NCI-H187 (cell line): ENCODE data around the gene HK3.

ENCODE experiments used
- DNase-seq, 2 experiments: peaks; one replicate each; lab custom pipeline; 2025; lab: John Stamatoyannopoulos, UW

HK3 gene

GRCh38 chr5:176849611-176850227, 49.4 kb downstream of the HK3 start:
- no peak for DNase-seq

DNA sequence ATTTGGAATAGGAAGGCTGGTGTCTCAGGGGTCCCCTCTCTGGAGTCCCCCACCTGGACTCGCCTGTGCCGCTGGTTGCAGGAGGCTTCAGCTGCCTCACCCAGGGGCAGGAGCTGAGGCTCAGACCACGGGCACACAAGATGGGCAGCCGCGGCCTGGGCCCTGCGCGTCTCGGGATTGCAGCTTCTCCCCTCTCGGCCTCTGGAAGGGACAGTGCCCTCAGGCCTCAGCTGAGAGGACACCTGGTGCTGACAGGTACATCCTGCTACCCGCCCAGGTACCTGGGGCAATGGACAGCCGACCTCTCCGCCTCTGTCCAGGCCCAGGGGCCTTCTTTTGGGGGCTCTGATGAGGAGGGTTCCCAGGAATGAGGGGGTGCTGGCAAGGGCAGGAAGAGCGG, 50.5 kb downstream of the HK3 start:
- DNase-seq: no peak

- DNase-seq: no peak
Observed at GRCh38 chr5:176847726-176848290, 51.3 kb downstream of the HK3 start.

DNA sequence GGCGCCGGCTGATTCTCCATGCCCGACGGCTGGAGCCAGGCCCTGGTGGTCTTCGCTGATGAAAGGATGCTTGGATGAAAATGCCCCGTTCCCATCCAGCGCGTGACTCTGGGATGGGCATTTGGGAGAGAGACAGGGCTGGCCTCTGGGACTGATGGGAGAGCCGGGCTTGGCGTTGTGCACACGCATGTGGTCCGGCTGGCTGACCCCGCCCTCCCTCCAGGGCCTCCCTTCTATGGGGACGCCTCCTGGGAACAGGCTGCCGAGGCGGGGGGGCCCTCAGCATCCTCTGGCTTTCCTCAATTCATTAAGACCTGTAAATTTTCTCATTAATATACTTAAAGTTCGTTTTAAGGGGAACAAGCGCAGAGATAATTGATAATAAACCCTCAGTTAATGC, 52.0 kb downstream of the HK3 start:
- no peak for DNase-seq

GRCh38 chr5:176846335-176847140, 52.6 kb downstream of the HK3 start:
- no peak for DNase-seq

GRCh38 chr5:176845392-176845713, 53.8 kb downstream of the HK3 start:
- DNase-seq: no peak

DNA sequence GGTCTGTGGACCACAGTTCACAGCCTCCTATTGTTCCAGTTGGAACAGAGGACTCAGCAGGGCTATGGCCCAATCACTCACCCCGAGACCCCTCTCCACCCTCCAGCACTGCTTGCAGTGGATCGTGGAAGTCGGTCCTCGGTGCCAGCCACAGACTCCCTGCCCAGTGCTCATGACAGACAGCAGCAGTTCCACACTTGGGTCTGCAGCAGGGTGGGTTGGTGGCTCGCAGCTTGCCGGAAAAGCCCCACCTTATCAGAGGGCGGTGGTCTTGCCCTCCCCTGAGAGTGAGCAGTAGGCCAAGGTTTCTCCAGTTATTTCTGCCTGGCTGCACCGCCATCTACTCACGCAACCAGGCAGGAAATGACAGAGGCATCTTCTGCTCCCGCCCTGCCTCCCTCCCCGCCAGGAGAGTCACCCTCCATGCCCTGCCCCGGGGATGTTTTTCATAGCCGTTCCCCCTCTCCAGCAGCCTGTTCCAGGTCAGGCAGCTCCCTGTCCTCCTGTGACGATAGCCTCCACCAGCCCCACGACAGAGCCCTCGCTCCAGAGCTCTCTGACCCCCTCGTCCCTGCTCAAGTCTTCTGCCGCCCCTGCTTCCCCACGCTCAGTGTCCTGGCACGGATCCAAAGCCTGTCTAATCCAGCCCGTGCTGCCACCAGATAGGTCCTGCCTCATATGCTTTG, 54.3 kb downstream of the HK3 start:
- no peak for DNase-seq

- no peak for DNase-seq
Observed at GRCh38 chr5:176844281-176844680, 54.9 kb downstream of the HK3 start.

GRCh38 chr5:176843673-176844072, 55.5 kb downstream of the HK3 start:
- no peak for DNase-seq

DNA sequence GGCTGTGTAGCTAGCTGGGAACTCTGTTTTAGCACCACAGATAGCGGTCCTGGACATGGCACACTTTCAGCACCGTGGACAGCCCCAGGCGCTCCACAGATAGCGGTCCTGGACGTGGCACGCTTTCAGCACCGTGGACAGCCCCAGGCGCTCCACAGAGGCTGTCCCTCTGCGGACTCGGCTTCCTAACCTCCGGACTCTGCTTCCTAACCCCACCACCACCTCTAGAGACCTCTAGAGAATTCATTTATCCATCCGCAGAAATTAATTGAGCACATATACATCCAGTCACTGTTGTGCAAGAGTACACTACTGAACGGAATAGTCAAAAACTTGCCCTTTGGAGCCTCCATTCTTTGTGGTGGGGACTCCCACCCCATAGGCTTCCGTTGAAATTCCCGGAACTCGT, 61.4 kb downstream of the HK3 start:
- DNase-seq: no peak

DNA sequence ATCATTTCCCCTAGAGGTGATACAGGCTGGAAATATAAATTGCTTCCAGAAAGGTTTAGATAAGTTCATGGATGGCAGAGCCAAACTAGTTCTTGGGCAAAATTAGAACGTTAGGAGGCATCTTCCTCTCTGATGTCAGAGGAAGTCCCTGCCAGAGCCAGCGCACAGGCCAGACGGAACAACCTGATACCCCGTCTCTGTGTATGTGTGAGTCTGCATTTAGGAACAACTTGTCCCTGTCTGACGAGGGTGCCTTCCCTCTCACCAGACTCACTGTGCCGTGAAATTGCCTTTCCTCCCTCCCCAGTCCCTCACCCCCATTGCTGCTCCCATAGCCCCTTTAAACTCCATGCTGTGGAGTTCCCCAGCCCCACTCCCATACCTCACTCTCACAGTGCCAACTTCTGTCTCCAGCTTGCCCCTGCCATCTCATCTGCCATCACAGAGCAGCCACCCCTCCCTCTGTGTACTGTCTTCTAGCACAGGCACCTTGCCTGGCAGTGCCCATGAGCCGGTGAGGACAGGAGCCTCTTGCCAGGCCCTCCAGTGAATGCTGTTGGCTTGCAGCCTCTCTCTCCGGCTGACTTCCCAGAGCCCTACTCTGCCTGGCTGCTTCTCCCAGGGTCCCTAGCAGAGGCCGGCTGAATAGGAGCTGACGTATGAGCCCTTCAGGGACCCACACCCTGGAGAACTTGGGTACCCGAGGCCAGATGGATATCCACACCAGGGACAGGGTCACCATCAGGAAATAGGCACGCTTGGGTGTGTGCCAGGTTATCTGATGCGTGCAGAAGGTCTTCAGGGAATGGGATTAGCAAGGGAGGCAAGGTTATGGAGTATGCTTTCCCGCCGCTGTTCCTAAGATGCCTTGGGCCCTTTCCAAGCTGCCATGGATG, 62.1 kb downstream of the HK3 start:
- DNase-seq: no peak

GRCh38 chr5:176835918-176836317, 63.2 kb downstream of the HK3 start:
- DNase-seq: no peak

DNA sequence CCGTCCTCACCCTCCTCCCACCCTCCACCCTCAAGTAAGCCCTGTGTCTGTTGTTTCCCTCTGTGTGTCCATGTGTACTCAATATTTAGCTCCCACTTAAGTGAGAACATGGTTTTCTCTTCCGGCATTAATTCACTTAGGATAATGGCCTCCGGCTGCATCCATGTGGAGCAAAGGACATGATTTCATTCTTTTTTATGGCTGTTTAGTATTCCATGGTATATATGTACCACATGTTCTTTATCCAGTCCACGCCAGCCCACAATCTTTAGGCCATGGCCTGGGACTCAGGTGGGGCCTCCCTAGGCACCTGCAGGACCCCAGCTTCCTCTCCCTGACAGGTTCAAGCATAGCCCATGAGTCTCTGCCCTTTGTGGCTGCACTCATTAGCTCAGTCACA, 65.9 kb downstream of the HK3 start:
- no peak for DNase-seq

DNA sequence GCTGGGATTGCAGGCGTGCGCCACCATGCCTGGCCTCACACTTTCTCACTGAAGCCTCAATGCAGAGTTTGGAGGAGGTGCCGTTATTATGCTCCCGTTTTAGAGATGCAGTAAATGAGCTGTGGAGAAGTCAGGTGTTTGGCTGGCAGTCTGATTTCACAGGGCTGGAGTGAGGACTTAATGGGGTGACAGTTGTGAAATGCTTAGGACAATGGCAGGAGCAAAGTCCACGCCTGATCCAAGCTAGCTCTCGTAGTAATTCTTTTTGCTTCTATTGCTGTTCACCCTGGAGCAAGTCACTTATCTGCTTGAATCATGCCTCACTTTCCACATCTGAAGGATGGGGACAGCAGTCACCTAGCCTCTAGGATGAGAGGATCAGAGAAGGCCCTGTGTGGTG, 67.0 kb downstream of the HK3 start:
- no peak for DNase-seq

DNA sequence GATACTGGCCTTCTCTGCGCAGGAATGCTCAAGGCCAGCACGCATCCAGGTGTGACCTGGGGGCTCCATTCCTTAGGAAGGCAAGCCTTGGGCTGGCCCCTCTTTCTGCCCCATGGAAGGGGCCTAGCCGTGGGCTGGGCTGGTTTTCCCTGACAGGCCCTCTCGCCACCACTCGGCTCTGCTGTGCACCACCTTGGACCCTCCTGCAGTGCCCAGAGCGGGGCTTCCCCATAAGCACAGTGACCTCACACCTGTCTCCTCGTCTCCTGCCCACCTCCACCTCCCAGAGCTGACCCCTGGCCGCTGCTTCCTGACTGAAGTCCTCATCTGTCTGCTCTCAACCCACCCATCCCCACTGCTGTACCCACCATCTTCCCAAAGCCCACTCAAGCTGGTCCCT, 67.7 kb downstream of the HK3 start:
- no peak for DNase-seq

DNA sequence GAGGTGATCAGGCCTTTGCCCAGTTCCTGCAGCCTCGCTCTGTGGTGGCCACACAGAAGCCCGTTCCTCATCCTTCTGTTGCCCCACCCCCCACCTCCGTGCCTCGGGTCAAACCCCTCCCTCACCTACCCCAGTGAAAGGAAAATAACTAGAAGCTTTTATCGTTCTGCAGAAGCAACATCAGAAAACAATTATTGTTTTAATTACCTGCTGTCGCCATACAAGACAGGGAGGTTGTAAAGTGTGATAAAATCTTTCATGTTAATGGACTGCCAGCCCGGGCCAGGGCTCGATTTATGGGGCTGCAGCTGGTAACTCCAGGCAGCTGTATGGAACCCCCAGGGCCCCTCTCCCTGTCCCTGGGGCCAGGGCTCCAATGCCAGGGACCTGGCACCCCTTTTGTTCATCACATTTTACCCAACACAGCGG, 68.1 kb downstream of the HK3 start:
- no peak for DNase-seq
